ENCODE results near the gene ACTBL2. TPM values are rescaled to one million over a fixed set of nuclear protein-coding genes. Genes with fewer than 3 reads are reported as not detected.

ACTBL2 gene
- total and polyA plus RNA-seq, 2 experiments from 2014 or later, result 0.17 to 0.83 TPM

- no peaks in the 10 kb centered on the region for H3K27me3 ChIP-seq
- H3K9me2 ChIP-seq (replicated peaks; ENCODE audit: insufficient read depth), result no peaks in the 10 kb centered on the region
- no peaks in the 10 kb centered on the region for H4K20me1 ChIP-seq (ENCODE audit: insufficient read depth, poor library complexity, severe bottlenecking)
- peak overlapping the region; percentile 33 for H3K27ac ChIP-seq
- no peak overlapping the region for H3K4me3 ChIP-seq
- no peak for DNase-seq (ENCODE audit: low spot score)
- 63% methylated on average over 9 of the region's 9 CpGs for WGBS (ENCODE audit: low lambda C conversion rate, missing lambda C conversion rate)
- TF ChIP-seq EZH2phosphoT487 (IDR thresholded peaks at IDR 0.05; ENCODE audit: low read depth, severe bottlenecking, unreplicated experiment) (no peak), EZH2 (IDR thresholded peaks at IDR 0.05; ENCODE audit: borderline replicate concordance) (no peak), CTCF (IDR thresholded peaks at IDR 0.05; ENCODE audit: poor library complexity) (no peak)
- no peak overlapping the region for H3K4me2 ChIP-seq
- H3K4me1 ChIP-seq (ENCODE audit: insufficient read depth), result no peaks in the 10 kb centered on the region
- no peak overlapping the region for H2AFZ ChIP-seq
- no peaks in the 10 kb centered on the region for H3K36me3 ChIP-seq (replicated peaks; ENCODE audit: insufficient read depth, low read depth)
- H3K79me2 ChIP-seq, result no peaks in the 10 kb centered on the region
- no peaks in the 10 kb centered on the region for H3K9me3 ChIP-seq (ENCODE audit: low read depth)
Measured at GRCh38 chr5:57488215-57488955, 5.8 kb upstream of the ACTBL2 start.

- TF ChIP-seq EZH2 (IDR thresholded peaks at IDR 0.05; ENCODE audit: borderline replicate concordance), result no peak
- no peak for TF ChIP-seq CTCF (IDR thresholded peaks at IDR 0.05; ENCODE audit: poor library complexity)
- no peak for TF ChIP-seq EZH2phosphoT487 (IDR thresholded peaks at IDR 0.05; ENCODE audit: low read depth, severe bottlenecking, unreplicated experiment)
- Histone ChIP-seq H3K27ac (no peak overlapping the region), H2AFZ (no peak overlapping the region), H3K79me2 (no peaks in the 10 kb centered on the region), H3K9me2 (replicated peaks; ENCODE audit: insufficient read depth) (no peaks in the 10 kb centered on the region), H3K4me2 (no peak overlapping the region), H4K20me1 (ENCODE audit: insufficient read depth, poor library complexity, severe bottlenecking) (no peaks in the 10 kb centered on the region), H3K4me3 (no peak overlapping the region), H3K4me1 (ENCODE audit: insufficient read depth) (no peaks in the 10 kb centered on the region), H3K36me3 (replicated peaks; ENCODE audit: insufficient read depth, low read depth) (no peaks in the 10 kb centered on the region), H3K9me3 (ENCODE audit: low read depth) (no peaks in the 10 kb centered on the region), H3K27me3 (no peaks in the 10 kb centered on the region)
- WGBS (ENCODE audit: low lambda C conversion rate, missing lambda C conversion rate), result 71% methylated on average over 4 of the region's 4 CpGs
- DNase-seq (ENCODE audit: low spot score), result no peak
Measured at GRCh38 chr5:57486027-57486602, 3.5 kb upstream of the ACTBL2 start.

GRCh38 chr5:57478826-57479225 lies 3.8 kb downstream of the ACTBL2 start:
- no peak overlapping the region for H3K4me3 ChIP-seq
- H3K4me2 ChIP-seq, result no peak overlapping the region
- H2AFZ ChIP-seq, result no peak overlapping the region
- H3K9me2 ChIP-seq (replicated peaks; ENCODE audit: insufficient read depth), result no peaks in the 10 kb centered on the region
- no peaks in the 10 kb centered on the region for H3K27me3 ChIP-seq
- H3K4me1 ChIP-seq (ENCODE audit: insufficient read depth), result peaks cover 6% of the 10 kb centered on the region
- TF ChIP-seq EZH2phosphoT487 (IDR thresholded peaks at IDR 0.05; ENCODE audit: low read depth, severe bottlenecking, unreplicated experiment) (no peak), CTCF (IDR thresholded peaks at IDR 0.05; ENCODE audit: poor library complexity) (no peak)
- H3K9me3 ChIP-seq (ENCODE audit: low read depth), result no peaks in the 10 kb centered on the region
- DNase-seq (ENCODE audit: low spot score), result no peak
- H3K79me2 ChIP-seq, result no peaks in the 10 kb centered on the region
- H4K20me1 ChIP-seq (ENCODE audit: insufficient read depth, poor library complexity, severe bottlenecking), result no peaks in the 10 kb centered on the region
- no peak overlapping the region for H3K27ac ChIP-seq
- WGBS (ENCODE audit: low lambda C conversion rate, missing lambda C conversion rate), result 100% methylated on average over 1 of the region's 1 CpG
- H3K36me3 ChIP-seq (replicated peaks; ENCODE audit: insufficient read depth, low read depth), result no peaks in the 10 kb centered on the region
